ENCODE data around the gene POLR1H.

DNA sequence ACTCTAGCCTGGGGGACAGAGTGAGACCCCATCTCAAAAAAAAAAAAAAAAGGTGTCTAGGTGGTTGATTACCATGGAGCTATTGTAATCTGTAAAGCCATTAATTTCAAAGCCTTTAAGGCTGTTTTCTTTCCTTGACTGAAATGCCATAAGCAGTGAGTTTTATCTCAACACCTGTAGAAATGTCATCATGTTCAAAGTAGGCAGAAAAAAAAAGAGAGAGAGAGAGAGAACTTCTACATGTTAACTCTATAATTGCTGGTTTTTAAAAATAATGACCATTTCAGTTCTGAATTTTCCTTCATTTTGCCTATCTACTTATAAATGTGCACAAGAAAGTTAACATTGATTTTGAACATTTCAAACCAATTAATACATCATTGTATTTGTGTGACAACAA is 29.7 kb upstream of the POLR1H start:
- TF ChIP-seq CTCF (conservative IDR thresholded peaks at IDR 0.05) = no peak
- no peak for TF ChIP-seq EZH2 (IDR thresholded peaks at IDR 0.05; ENCODE audit: low read depth)

Measured in PC-9 (cell line).